SK-N-SH treated with all-trans-retinoic acid at 6 μM for 48 hours (cell line): ENCODE data around the gene C10orf62.

ENCODE experiments used
- ATAC-seq: fragments of 200-7000 bp; cut with Tn5 transposase; 3 replicates; pipeline ENCODE4 v1.9.1; 2020; ENCODE audit warnings: mild to moderate bottlenecking, moderate library complexity
- ARNTL ChIP-seq: fragments of 450-650 bp; formaldehyde crosslinking; IDR thresholded peaks from 2 replicates; pipeline ENCODE4 v1.5.0; 2020; ENCODE audit warnings: low read depth, mild to moderate bottlenecking, moderate library complexity, borderline replicate concordance
- BACH2 ChIP-seq: fragments of 250-450 bp; sonication (Bioruptor Pico); IDR thresholded peaks from 2 replicates; pipeline ENCODE4 v1.9.0; 2021; ENCODE audit warnings: mild to moderate bottlenecking, borderline replicate concordance
- CSDC2 ChIP-seq: fragments of 250-450 bp; sonication (Bioruptor Pico); IDR thresholded peaks from 2 replicates; pipeline ENCODE4 v1.5.0; 2020; ENCODE audit warnings: mild to moderate bottlenecking, moderate library complexity
- ESRRG ChIP-seq: fragments of 250-450 bp; sonication (Bioruptor Pico); IDR thresholded peaks from 2 replicates; pipeline ENCODE4 v1.6.1; 2021; ENCODE audit warnings: mild to moderate bottlenecking
- ISL1 ChIP-seq: fragments of 250-450 bp; sonication (Bioruptor Pico); IDR thresholded peaks from 2 replicates; pipeline ENCODE4 v2.1.2; 2022; ENCODE audit warnings: mild to moderate bottlenecking, moderate library complexity
- OSR1 ChIP-seq: fragments of 250-450 bp; sonication (Bioruptor Pico); IDR thresholded peaks from 2 replicates; pipeline ENCODE4 v1.8.0; 2022; ENCODE audit warnings: moderate library complexity, mild to moderate bottlenecking, inconsistent platforms
- PPARA ChIP-seq: fragments of 250-450 bp; sonication (Bioruptor Pico); IDR thresholded peaks from 2 replicates; pipeline ENCODE4 v1.5.0; 2020; ENCODE audit warnings: mild to moderate bottlenecking, borderline replicate concordance
- SNAI2 ChIP-seq: fragments of 250-450 bp; sonication (Bioruptor Pico); IDR thresholded peaks from 2 replicates; pipeline ENCODE4 v1.5.0; 2020; ENCODE audit warnings: mild to moderate bottlenecking, moderate library complexity
- TCF4 ChIP-seq: fragments of 250-450 bp; sonication (Bioruptor Pico); IDR thresholded peaks from 2 replicates; pipeline ENCODE4 v1.8.0; 2021; ENCODE audit warnings: mild to moderate bottlenecking, moderate library complexity, borderline replicate concordance
- TOX ChIP-seq: fragments of 250-450 bp; sonication (Bioruptor Pico); IDR thresholded peaks from 2 replicates; pipeline ENCODE4 v1.8.0; 2021; ENCODE audit warnings: mild to moderate bottlenecking, moderate library complexity, borderline replicate concordance
- ZC3H10 ChIP-seq: fragments of 250-450 bp; sonication (Bioruptor Pico); IDR thresholded peaks from 2 replicates; pipeline ENCODE4 v1.5.1; 2021; ENCODE audit warnings: mild to moderate bottlenecking, moderate library complexity
- ZFP3 ChIP-seq: fragments of 250-450 bp; sonication (Bioruptor Pico); IDR thresholded peaks from 2 replicates; pipeline ENCODE4 v1.5.0; 2020; ENCODE audit warnings: mild to moderate bottlenecking, moderate library complexity
- ZFP30 ChIP-seq: fragments of 450-650 bp; formaldehyde crosslinking; IDR thresholded peaks from 2 replicates; pipeline ENCODE4 v1.5.0; 2022; ENCODE audit warnings: mild to moderate bottlenecking, moderate library complexity
- ZNF565 ChIP-seq: fragments of 450-650 bp; formaldehyde crosslinking; conservative IDR thresholded peaks from 2 replicates; pipeline ENCODE4 v1.5.0; 2020; ENCODE audit warnings: low read depth, mild to moderate bottlenecking, moderate library complexity
- ZNF70 ChIP-seq: fragments of 450-650 bp; formaldehyde crosslinking; IDR thresholded peaks from 2 replicates; pipeline ENCODE4 v1.5.0; 2020; ENCODE audit warnings: mild to moderate bottlenecking, moderate library complexity
- ZNF8 ChIP-seq: fragments of 450-650 bp; formaldehyde crosslinking; IDR thresholded peaks from 2 replicates; pipeline ENCODE4 v1.5.0; 2020; ENCODE audit warnings: mild to moderate bottlenecking, moderate library complexity
- TF ChIP-seq, protein P1 (sequence below): fragments of 250-450 bp; sonication (Bioruptor Pico); IDR thresholded peaks from 2 replicates; pipeline ENCODE4 v1.8.0; 2020; ENCODE audit warnings: mild to moderate bottlenecking, moderate library complexity, borderline replicate concordance
- TF ChIP-seq, protein P2 (sequence below): fragments of 250-450 bp; sonication (Bioruptor Pico); IDR thresholded peaks from 2 replicates; pipeline ENCODE4 v1.5.0; 2020; ENCODE audit warnings: mild to moderate bottlenecking, moderate library complexity
- TF ChIP-seq, protein P3 (sequence below): fragments of 250-450 bp; sonication (Bioruptor Pico); IDR thresholded peaks from 2 replicates; pipeline ENCODE4 v1.5.1; 2020; ENCODE audit warnings: low read depth, mild to moderate bottlenecking, moderate library complexity
- TF ChIP-seq, protein P4 (sequence below): fragments of 250-450 bp; sonication (Bioruptor Pico); IDR thresholded peaks from 2 replicates; pipeline ENCODE4 v1.8.0; 2021; ENCODE audit warnings: low read depth, mild to moderate bottlenecking, moderate library complexity, borderline replicate concordance

Gene C10orf62

DNA sequence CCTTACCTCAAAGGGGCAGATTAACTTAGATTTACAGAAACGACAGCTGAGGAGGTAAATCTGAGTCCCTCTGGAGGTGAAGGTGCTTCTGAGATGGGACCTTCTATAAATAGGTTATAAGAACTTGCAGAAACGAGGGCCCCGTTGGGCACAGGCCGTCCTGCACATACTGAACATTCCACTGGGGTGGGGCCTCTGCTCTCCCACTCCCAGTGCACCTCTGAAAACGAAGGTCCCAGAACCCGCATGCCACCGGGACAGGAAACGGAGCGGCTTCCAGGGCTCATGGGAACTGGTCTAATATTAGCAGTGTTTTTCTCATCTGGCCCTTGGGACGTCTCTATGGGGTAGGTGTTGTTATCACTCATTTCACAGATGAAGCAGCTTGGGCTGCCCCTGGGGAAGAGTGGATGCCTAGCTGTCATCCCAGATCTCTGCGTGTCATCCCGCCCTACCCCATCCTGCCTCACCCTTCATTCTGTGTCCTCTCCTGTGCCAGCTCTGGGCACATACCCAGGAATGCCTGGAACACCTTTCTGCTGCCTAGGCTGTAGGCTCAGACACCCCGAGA, 19.6 kb downstream of the C10orf62 start:
- ATAC-seq, result no peak
- TF ChIP-seq OSR1 (CRISPR knock-in tag), result no peak

DNA sequence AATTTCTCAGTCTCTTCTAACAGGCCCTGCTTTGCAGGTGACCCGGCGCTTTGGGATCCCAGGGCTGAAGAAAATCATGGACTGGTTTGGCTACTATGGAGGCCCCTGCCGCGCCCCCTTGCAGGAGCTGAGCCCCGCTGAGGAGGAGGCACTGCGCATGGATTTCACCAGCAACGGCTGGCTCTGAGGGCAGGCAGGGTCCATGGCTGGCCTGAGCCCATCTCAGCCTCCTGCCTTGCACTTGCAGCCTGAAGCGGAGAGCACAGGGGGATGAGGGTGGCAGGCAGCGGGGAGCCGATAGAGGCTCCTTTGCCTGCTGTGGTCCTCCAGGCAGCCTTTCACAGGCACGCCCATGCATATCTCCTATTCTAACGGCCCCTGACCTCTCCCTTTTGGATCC, 22.0 kb downstream of the C10orf62 start:
- ATAC-seq, result no peak
- TF ChIP-seq ISL1 (CRISPR knock-in tag) (no peak), TCF4 (no peak), ESRRG (CRISPR knock-in tag) (no peak), ARNTL (CRISPR knock-in tag) (no peak), ZNF565 (CRISPR knock-in tag) (no peak), ZFP30 (CRISPR knock-in tag) (no peak), ZC3H10 (CRISPR knock-in tag) (no peak), CSDC2 (no peak), TOX (CRISPR knock-in tag) (no peak), ZNF70 (CRISPR knock-in tag) (no peak), OSR1 (CRISPR knock-in tag) (no peak), SNAI2 (CRISPR knock-in tag) (no peak)
- TF ChIP-seq, protein P1, sequence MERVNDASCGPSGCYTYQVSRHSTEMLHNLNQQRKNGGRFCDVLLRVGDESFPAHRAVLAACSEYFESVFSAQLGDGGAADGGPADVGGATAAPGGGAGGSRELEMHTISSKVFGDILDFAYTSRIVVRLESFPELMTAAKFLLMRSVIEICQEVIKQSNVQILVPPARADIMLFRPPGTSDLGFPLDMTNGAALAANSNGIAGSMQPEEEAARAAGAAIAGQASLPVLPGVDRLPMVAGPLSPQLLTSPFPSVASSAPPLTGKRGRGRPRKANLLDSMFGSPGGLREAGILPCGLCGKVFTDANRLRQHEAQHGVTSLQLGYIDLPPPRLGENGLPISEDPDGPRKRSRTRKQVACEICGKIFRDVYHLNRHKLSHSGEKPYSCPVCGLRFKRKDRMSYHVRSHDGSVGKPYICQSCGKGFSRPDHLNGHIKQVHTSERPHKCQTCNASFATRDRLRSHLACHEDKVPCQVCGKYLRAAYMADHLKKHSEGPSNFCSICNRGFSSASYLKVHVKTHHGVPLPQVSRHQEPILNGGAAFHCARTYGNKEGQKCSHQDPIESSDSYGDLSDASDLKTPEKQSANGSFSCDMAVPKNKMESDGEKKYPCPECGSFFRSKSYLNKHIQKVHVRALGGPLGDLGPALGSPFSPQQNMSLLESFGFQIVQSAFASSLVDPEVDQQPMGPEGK (CRISPR knock-in tag), result no peak
- TF ChIP-seq, protein P2, sequence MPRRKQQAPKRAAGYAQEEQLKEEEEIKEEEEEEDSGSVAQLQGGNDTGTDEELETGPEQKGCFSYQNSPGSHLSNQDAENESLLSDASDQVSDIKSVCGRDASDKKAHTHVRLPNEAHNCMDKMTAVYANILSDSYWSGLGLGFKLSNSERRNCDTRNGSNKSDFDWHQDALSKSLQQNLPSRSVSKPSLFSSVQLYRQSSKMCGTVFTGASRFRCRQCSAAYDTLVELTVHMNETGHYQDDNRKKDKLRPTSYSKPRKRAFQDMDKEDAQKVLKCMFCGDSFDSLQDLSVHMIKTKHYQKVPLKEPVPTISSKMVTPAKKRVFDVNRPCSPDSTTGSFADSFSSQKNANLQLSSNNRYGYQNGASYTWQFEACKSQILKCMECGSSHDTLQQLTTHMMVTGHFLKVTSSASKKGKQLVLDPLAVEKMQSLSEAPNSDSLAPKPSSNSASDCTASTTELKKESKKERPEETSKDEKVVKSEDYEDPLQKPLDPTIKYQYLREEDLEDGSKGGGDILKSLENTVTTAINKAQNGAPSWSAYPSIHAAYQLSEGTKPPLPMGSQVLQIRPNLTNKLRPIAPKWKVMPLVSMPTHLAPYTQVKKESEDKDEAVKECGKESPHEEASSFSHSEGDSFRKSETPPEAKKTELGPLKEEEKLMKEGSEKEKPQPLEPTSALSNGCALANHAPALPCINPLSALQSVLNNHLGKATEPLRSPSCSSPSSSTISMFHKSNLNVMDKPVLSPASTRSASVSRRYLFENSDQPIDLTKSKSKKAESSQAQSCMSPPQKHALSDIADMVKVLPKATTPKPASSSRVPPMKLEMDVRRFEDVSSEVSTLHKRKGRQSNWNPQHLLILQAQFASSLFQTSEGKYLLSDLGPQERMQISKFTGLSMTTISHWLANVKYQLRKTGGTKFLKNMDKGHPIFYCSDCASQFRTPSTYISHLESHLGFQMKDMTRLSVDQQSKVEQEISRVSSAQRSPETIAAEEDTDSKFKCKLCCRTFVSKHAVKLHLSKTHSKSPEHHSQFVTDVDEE, result no peak
- TF ChIP-seq, protein P3, sequence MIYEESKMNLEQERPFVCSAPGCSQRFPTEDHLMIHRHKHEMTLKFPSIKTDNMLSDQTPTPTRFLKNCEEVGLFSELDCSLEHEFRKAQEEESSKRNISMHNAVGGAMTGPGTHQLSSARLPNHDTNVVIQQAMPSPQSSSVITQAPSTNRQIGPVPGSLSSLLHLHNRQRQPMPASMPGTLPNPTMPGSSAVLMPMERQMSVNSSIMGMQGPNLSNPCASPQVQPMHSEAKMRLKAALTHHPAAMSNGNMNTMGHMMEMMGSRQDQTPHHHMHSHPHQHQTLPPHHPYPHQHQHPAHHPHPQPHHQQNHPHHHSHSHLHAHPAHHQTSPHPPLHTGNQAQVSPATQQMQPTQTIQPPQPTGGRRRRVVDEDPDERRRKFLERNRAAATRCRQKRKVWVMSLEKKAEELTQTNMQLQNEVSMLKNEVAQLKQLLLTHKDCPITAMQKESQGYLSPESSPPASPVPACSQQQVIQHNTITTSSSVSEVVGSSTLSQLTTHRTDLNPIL (CRISPR knock-in tag), result no peak
- TF ChIP-seq, protein P4, sequence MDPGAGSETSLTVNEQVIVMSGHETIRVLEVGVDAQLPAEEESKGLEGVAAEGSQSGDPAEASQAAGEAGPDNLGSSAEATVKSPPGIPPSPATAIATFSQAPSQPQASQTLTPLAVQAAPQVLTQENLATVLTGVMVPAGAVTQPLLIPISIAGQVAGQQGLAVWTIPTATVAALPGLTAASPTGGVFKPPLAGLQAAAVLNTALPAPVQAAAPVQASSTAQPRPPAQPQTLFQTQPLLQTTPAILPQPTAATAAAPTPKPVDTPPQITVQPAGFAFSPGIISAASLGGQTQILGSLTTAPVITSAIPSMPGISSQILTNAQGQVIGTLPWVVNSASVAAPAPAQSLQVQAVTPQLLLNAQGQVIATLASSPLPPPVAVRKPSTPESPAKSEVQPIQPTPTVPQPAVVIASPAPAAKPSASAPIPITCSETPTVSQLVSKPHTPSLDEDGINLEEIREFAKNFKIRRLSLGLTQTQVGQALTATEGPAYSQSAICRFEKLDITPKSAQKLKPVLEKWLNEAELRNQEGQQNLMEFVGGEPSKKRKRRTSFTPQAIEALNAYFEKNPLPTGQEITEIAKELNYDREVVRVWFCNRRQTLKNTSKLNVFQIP, result no peak

DNA sequence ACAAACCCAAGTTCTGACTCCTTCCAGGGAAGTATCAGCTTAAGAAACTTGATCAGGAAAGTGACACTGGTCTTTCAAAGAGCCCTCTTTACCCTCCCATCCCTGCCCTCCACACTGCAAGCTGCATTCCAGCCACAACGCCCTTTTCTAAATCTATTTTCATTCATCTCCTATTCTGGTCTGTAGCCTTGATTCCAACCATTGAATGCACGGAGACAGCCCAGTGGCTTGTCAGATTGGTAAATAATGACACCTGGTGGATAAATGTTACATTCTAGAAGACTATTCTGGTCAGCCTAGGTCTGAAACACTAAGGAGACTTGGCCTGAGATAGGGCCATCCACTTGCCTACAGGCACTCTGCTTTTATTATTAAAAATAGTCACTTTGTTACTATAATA, 22.9 kb downstream of the C10orf62 start:
- TF ChIP-seq ZFP3 (CRISPR knock-in tag), result no peak
- TF ChIP-seq SNAI2 (CRISPR knock-in tag), result no peak
- no peak for TF ChIP-seq TCF4
- TF ChIP-seq CSDC2, result no peak
- TF ChIP-seq BACH2, result no peak
- TF ChIP-seq, protein P3 (CRISPR knock-in tag), result no peak
- TF ChIP-seq ESRRG (CRISPR knock-in tag), result no peak
- no peak for TF ChIP-seq TOX (CRISPR knock-in tag)
- TF ChIP-seq, all 23 proteins: peak for 0
- ATAC-seq, result peak; percentile 99

DNA sequence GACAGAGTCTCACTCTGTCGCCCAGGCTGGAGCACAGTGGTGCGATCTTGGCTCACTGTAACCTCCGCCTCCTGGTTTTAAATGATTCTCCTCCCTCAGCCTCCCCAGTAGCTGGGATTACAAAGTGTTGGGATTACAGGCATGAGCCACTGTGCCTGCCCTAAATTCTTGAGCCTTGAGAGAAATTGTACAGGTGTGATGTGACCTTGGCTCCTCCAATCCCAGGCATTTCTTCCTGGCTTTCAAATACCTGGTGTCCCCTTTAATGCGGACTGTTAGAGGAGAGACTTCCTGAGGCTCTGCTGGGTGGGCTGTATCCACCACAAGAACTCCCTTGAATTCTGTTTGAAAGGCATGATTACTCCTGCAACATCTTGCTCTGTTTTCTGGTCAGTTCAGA, 28.8 kb downstream of the C10orf62 start:
- TF ChIP-seq, protein P1 (CRISPR knock-in tag), result no peak
- TF ChIP-seq SNAI2 (CRISPR knock-in tag), result no peak
- TF ChIP-seq ZFP3 (CRISPR knock-in tag), result no peak
- TF ChIP-seq, protein P2, result no peak
- no peak for TF ChIP-seq CSDC2
- no peak for TF ChIP-seq ZNF8 (CRISPR knock-in tag)
- no peak for TF ChIP-seq ISL1 (CRISPR knock-in tag)
- no peak for TF ChIP-seq PPARA (CRISPR knock-in tag)
- TF ChIP-seq, all 23 proteins: peak for 0
- ATAC-seq, result no peak
